ENCODE measurements around the gene MRPL53. TPM values are rescaled to one million over a fixed set of nuclear protein-coding genes. Genes with fewer than 3 reads are reported as not detected.

MRPL53 gene
- total and polyA plus RNA-seq, 2 of the 8 experiments (the other 6 are each of a cell fraction or from before 2014, with no cell fraction given), result 36.6 to 46.3 TPM

DNA sequence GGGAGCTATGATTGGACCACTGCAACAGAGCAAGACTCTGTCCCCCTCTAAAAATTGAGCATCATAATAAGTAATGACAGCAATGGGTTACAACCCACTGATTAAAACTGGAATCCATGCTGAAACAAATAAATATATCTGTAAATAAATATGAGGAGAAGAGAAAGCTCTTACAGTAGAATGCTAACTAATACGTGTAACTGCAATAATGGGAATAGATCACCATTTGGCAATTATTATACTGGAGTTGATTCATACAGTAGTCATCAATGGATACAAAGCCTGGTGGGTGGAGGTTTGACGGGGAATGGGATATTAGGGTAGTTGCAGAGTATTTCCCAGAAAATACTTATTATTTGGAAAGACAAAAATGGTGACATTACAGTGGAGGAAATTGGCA is 23.7 kb downstream of the MRPL53 start:
- Histone ChIP-seq H3K18ac (ENCODE audit: extremely low read depth, low read length) (no peak overlapping the region), H3K27ac (ENCODE audit: low read depth, low read length) (no peak overlapping the region), H2BK12ac (ENCODE audit: low read depth, low read length) (no peak overlapping the region), H3K9me3 (ENCODE audit: insufficient read depth in 2 of 2, low read depth in 1 of 2, low read length in 1 of 2) (no peaks in the 10 kb centered on the region), H3K79me1 (ENCODE audit: low read depth, low read length) (no peaks in the 10 kb centered on the region; the same call in 1 of the 2 replicates), H2BK15ac (ENCODE audit: low read length) (no peak overlapping the region), H2AFZ (ENCODE audit: low read length) (no peak overlapping the region), H3K36me3 (ENCODE audit: control insufficient read depth in 2 of 4, insufficient read depth in 4 of 4, low read length in 3 of 4) (no peaks in the 10 kb centered on the region), H3K79me2 (ENCODE audit: control insufficient read depth in 1 of 2, insufficient read depth in 2 of 2, low read length in 2 of 2) (no peaks in the 10 kb centered on the region), H2BK120ac (replicated peaks; ENCODE audit: low read depth, low read length) (no peak overlapping the region), H3K9ac (replicated peaks in 1 of 4; ENCODE audit: extremely low read depth in 1 of 4, low read depth in 3 of 4, low read length in 3 of 4) (no peak overlapping the region), H3K4ac (replicated peaks; ENCODE audit: insufficient read length, low read depth, low read length) (no peak overlapping the region), H4K5ac (ENCODE audit: insufficient read length, low read depth, low read length) (no peak overlapping the region), H2BK5ac (ENCODE audit: low read depth, low read length) (no peak overlapping the region), H2AK5ac (ENCODE audit: low read depth, low read length) (no peak overlapping the region), H4K20me1 (replicated peaks in 1 of 2; ENCODE audit: control insufficient read depth in 1 of 2, insufficient read depth in 2 of 2, low read length in 2 of 2) (no peaks in the 10 kb centered on the region), H3K14ac (ENCODE audit: insufficient read length) (no peak overlapping the region), H3K4me1 (replicated peaks in 1 of 4; ENCODE audit: control insufficient read depth in 3 of 4, insufficient read depth in 4 of 4, low read length in 3 of 4) (no peaks in the 10 kb centered on the region), H3K4me2 (ENCODE audit: insufficient read depth in 1 of 2, low read depth in 2 of 2, low read length in 2 of 2) (no peak overlapping the region), H3K4me3 (ENCODE audit: extremely low read depth in 1 of 4, insufficient read depth in 2 of 4, low read depth in 3 of 4, low read length in 4 of 4) (no peak overlapping the region), H4K91ac (replicated peaks; ENCODE audit: insufficient read length, low read length) (no peak overlapping the region), H3K56ac (replicated peaks; ENCODE audit: insufficient read length, low read depth, low read length) (no peak overlapping the region), H3K23ac (ENCODE audit: insufficient read length) (no peak overlapping the region), H4K8ac (ENCODE audit: extremely low read depth, insufficient read depth, low read length) (no peak overlapping the region), H3K23me2 (ENCODE audit: low read depth, low read length) (no peaks in the 10 kb centered on the region), H3K27me3 (replicated peaks in 1 of 4; ENCODE audit: control insufficient read depth in 3 of 4, extremely low read depth in 1 of 4, insufficient read depth in 3 of 4, low read length in 3 of 4) (no peaks in the 10 kb centered on the region; a peak in 2 of 7 replicates), H2BK20ac (ENCODE audit: low read length) (no peak overlapping the region)
- FAIRE-seq (no peak), DNase-seq (ENCODE audit: low read depth in 1 of 2, low spot score in 2 of 2) (no peak)
- CTCF ChIA-PET (ENCODE audit: partially characterized antibody), result interaction anchor here (1.2 kb wide), 1 partner anchor 115 kb away, joined by 4 read pairs; no protein-coding TSS in a partner anchor
- POLR2A ChIA-PET (ENCODE audit: partially characterized antibody), result interaction anchor here (0.9 to 2.1 kb wide), 2 partner anchors 8 to 51 kb away, joined by 3 to 5 read pairs; partner anchors contain the start of gene LBX2
- 83% methylated on average over 2 of the region's 2 CpGs; no CpG with 5 or more reads in 1 of the 2 experiments for WGBS, 2 experiments (ENCODE audit: extremely low coverage in 1 of 2, insufficient coverage in 1 of 2, insufficient read length in 1 of 2, insufficient replicate concordance in 2 of 2, low coverage in 1 of 2, low lambda C conversion rate in 2 of 2, missing lambda C conversion rate in 1 of 2)
- no peak for TF ChIP-seq SP4 (IDR thresholded peaks at IDR 0.05; ENCODE audit: low read length)
- TF ChIP-seq TAF1 (IDR thresholded peaks at IDR 0.05; ENCODE audit: low read depth, low read length), result no peak
- no peak for TF ChIP-seq CTCF (IDR thresholded peaks at IDR 0.05; ENCODE audit: control extremely low read depth in 1 of 3, insufficient read depth in 1 of 3, low read depth in 1 of 3, low read length in 3 of 3)
- TF ChIP-seq CEBPB (IDR thresholded peaks at IDR 0.05; ENCODE audit: low read depth, low read length), result no peak
- no peak for TF ChIP-seq NANOG (IDR thresholded peaks at IDR 0.05; ENCODE audit: insufficient read depth, low read depth, low read length, poor library complexity, severe bottlenecking)
- no peak for TF ChIP-seq JUND (IDR thresholded peaks at IDR 0.05; ENCODE audit: low read length)
- TF ChIP-seq YY1 (IDR thresholded peaks at IDR 0.05; ENCODE audit: low read depth, low read length), result no peak
- no peak for TF ChIP-seq RNF2 (IDR thresholded peaks at IDR 0.05; ENCODE audit: borderline replicate concordance, low read depth, low read length, missing control alignments, poor library complexity, severe bottlenecking)
- TF ChIP-seq KDM5A (IDR thresholded peaks at IDR 0.05; ENCODE audit: low read length), result no peak
- TF ChIP-seq KDM1A (IDR thresholded peaks at IDR 0.05; ENCODE audit: borderline replicate concordance, low read length), result no peak
- no peak for TF ChIP-seq SUZ12 (IDR thresholded peaks at IDR 0.05; ENCODE audit: low read length)
- TF ChIP-seq BRCA1 (IDR thresholded peaks at IDR 0.05; ENCODE audit: low read depth, low read length), result no peak
